Activated gamma-delta T cell treated with Interleukin-2 at 50 U/mL for 16 hours (primary cell): Measurements from ENCODE around the gene LHB.
A peak's percentile ranks its signal among the peaks of the same experiment; 100 is the strongest.
"Not testable (repeated sequence)": the region's sequence is repeated elsewhere in the genome, so short reads cannot be mapped to it uniquely, and the experiment has no call there.

Source experiments
- DNase-seq: peaks from one replicate; pipeline ENCODE4 v3.0.0-alpha.2; 2020

Gene LHB

DNA sequence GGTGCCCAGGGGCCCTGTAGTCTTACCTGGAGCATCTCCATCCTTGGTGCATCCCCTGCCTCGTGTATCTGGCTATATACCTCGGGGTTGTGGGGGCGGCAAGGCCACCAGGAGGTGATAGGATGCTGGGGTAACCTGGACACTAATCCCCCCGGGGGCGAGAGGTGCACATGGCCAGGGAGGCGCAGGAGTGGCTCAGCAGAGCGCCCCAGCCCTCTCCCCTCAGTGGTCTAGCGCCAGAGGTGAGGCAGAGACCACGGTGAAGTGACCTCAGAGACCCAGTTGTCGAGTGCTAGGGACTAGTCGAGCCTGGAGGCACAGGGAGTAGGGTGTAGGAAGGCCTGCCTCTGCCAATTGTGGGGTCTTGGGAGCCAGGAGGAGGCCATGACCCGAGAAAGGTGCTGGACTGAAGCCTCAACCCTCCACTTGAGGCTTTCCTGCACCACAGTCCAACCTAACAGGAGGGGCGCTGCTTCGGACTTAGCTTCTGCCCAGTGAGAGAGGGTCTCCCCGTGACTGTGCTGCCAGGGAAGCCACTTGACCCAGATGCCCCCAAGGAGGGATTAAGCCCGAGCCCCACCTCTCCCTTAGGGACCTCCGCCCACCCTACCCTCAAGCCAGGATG, at the start of gene LHB:
Gene LHB, minus strand, starts transcription at position 51 of the 625 bp plus-strand sequence. Its CDS starts 10 bp downstream, at position 41.
- DNase-seq, result no peak

DNA sequence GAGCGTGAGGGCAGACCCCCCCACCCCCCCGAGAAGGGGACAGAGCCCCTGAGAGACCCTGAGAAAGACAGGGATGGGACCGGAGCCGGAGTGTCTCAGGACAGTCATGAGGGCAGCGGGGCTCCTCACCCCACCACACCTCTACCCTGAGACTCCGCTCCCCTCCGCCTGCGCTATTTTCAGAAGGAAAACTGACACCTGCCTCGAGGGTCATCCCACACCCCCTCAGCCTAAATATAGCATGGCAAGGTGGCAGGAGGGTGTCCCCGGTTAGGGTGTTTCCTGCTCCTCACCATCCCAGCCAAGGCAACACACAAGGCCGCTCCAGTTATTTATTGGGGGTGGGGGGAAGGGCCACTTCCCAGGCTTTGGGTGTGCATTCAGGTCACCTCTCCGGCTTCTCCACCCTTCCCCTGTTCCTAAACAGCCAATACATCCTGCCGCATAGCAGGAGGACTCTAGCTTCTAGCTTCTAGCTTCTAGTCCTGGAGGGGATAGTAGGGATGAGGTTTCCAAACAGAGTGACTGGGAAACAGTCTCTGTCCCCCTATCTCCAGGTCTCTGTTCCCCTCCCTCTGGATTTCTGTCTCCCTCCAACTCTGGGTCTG, 49.1 kb upstream of the LHB start:
- no peak for DNase-seq

DNA sequence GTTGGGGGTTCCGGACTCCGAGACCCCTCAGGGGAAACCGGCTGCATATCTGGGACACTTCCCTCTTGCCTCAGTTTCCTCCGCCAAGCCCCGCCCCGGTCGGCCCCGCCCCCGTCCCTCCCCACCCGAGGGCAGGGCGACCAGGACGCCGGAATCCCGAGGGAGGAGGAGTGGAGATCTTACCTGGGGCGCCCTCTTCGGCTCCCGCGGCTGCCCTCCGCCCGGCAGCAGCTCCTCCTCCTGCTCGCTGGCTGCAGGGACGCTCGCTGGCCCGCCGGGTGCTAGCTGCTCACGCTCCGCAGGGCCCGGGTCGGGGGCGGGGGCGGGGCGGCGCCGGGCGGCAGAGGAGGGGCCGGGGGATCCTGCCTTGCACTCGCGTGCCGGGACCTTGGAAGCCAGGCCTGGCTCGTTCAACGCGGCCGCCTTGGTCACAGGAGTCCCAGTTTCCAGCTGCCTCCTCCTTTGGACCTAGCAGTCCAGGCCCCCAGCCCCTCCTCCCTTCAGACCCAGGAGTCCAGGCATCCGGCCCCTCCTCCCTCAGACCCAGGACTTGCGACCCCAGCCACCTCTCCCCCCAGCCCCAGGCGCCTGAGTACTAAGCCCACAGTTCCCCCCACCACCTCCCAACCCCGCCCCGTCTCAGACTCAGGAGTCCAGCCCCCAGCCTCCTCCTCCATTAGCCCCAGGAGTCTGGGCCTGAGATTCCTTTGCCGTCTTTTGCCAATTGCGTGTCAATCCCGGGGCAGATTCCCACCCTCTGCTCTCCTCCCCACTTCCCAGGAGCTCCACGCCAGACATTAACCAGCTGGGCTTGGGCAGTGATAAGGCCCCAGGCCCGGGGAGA, 48.1 kb upstream of the LHB start, which contains the start of gene NTF4:
Gene NTF4, minus strand, starts transcription at position 51 of the 844 bp plus-strand sequence. CDS start 2,821 bp downstream, outside the sequence.
- no peak for DNase-seq

- no peak for DNase-seq
These were observed 47.2 kb upstream of the LHB start for GRCh38 chr19:49064029-49064629.

- no peak for DNase-seq
These were observed 44.6 kb upstream of the LHB start for GRCh38 chr19:49061445-49061844.

GRCh38 chr19:49061000-49061399, 44.1 kb upstream of the LHB start:
- DNase-seq, result no peak

DNA sequence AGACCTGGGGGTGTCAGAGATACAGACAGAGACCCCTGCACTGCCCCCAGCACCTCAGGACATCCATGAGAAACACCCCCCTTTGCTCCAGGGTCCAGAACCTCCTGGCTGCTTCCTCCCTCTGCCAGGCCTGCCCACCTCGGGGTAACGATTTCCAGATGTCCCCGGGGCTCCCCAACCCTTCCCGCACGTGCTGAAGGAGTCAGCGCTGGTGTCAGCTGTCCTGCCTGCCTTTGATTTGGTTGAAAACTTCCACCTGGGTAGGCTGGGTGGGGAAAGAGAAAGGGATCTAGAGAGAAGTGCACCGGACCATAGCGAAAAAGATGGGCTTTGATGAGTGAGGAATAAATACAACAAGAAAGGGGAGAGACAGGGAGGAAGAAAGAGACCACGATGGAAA, 42.2 kb upstream of the LHB start:
- DNase-seq, result no peak

GRCh38 chr19:49058562-49058961, 41.7 kb upstream of the LHB start:
- no peak for DNase-seq

- DNase-seq, result no peak
These were observed 40.8 kb upstream of the LHB start, which contains the start of gene CGB7 for GRCh38 chr19:49057636-49058234. TSS of gene CGB7 (minus strand) at chr19:49057749. CDS start at chr19:49055375, 2,374 bp downstream.

GRCh38 chr19:49056902-49057596, 40.2 kb upstream of the LHB start:
- not testable (repeated sequence) for DNase-seq

GRCh38 chr19:49056101-49056901, 39.4 kb upstream of the LHB start:
- DNase-seq, result peak; percentile 49

- DNase-seq, result not testable (repeated sequence)
These were observed 33.6 kb upstream of the LHB start for GRCh38 chr19:49050376-49051033.

DNA sequence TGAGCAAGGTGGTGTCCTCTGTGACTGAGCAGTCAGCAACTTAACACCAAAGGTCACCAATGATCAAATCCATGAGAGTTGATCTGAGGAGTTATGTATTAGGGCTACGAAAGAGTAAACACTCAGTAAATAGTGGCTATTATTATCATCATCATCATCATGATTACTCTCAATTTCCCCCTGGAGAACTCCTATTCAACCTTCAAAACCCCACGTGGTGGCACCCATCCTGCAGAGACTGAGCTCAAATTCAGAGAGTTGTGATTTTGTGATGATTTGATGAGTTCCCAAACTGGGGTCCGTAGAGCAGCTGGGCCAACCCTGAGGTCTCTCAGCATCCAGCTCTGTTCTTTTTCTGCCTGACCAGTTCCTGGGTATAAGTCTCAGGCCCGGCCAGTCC, 32.9 kb upstream of the LHB start:
- DNase-seq, result not testable (repeated sequence)

- DNase-seq, result not testable (repeated sequence)
These were observed 32.1 kb upstream of the LHB start, which contains the start of gene CGB8 for GRCh38 chr19:49049011-49049410. TSS of gene CGB8 (minus strand) at chr19:49049111. CDS start at chr19:49048739, 372 bp downstream.

- not testable (repeated sequence) for DNase-seq
These were observed 26.7 kb upstream of the LHB start, which contains the start of gene CGB5 for GRCh38 chr19:49043548-49043947. TSS of gene CGB5 (plus strand) at chr19:49043848. CDS start at chr19:49044210, 362 bp downstream.

DNA sequence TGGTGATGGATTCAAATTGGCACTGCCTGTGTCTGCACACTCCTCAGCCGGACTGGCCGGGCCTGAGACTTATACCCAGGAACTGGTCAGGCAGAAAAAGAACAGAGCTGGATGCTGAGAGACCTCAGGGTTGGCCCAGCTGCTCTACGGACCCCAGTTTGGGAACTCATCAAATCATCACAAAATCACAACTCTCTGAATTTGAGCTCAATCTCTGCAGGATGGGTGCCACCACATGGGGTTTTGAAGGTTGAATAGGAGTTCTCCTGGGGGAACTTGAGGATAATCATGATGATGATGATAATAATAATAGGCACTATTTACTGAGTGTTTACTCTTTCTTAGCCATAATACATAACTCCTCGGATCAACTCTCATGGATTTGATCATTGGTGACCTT, 25.8 kb upstream of the LHB start:
- not testable (repeated sequence) for DNase-seq

- DNase-seq, result no peak
These were observed 25.3 kb upstream of the LHB start for GRCh38 chr19:49042177-49042576.

DNA sequence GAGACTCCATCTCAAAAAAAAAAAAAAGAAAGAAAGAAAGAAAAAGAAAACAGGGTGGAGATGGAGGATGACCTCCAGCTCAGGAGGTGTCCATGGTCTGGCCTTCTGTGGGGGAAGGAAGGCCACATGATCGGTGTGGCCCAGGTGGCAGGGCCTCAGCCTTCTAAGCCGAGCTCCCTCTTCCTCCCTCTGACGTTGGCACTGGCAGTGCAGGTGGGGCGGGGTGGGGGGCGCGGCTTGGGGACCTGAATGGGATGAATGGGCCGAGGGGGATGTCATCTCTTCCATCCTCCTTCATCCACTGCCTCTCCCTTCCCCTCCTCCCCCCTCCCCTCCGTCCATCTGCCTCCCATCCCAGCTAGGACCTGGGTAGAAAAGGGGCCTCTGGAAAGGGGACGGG, 22.8 kb upstream of the LHB start:
- DNase-seq, result not testable (repeated sequence)

DNA sequence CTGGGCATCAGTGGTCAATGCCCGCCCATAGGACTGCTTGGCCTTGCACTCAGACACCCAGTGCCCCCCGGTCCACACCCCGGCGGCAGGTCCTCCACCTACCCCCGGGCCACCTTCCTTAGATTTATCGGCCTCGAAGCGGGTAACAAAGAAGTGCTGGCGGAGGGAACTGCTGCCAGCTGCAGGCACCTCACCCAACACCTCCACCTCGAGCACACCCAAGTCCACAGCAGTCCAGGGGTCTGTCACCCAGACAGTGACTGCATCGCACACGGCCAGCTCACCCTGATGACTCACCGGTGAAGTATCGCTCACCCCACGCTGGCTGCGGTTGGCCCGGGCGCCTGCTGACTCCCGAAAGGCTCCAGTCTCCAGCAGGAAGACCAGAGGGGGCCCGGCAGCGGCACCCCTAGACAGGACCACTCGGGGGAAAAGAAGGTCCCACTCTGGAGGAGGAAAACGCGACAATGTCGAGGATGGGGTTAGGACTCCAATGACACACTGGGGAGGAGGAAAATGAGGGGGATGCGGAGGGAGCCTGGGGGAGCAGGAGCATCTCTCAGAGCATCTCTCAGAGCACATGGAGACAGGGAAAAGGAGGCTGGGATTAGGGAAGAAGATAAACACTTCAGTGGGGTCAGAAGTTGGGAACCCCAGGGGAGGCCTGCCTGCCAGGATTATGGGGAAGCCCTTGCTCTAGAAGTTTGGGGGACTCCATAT, 21.8 kb upstream of the LHB start:
- not testable (repeated sequence) for DNase-seq

- DNase-seq, result not testable (repeated sequence)
These were observed 21.2 kb upstream of the LHB start for GRCh38 chr19:49038111-49038510.
